Natural killer cell (primary cell): ENCODE data around the gene CCDC201. TPM values are rescaled to one million over a fixed set of nuclear protein-coding genes. Genes with fewer than 3 reads are reported as not detected.

Source experiments
- ATAC-seq, 3 donors: fragments of 150-1000 bp in 2 of 3; fragments of 200-7000 bp in 1 of 3; cut with Tn5 transposase; 1 replicate in 1 of 3; 2 replicates in 2 of 3; pipeline ENCODE4 v1.10.0; 2021; ENCODE audit warnings: mild to moderate bottlenecking in 2 of 3, moderate library complexity in 2 of 3
- DNase-seq, 2 donors: peaks; one replicate each; pipeline versions ENCODE4 v3.0.0 to v3.0.0-alpha.2; 2013 to 2021; ENCODE audit warnings: mixed read lengths in 1 of 2
- H3K27ac ChIP-seq: one replicate; pipeline ENCODE4 v1.5.1; 2013; ENCODE audit warnings: mild to moderate bottlenecking, low read length
- H3K27me3 ChIP-seq: one replicate; pipeline ENCODE4 v1.6.1; 2013; ENCODE audit warnings: low read length; ENCODE audit not compliant: control insufficient read depth, insufficient read depth
- H3K36me3 ChIP-seq: one replicate; pipeline ENCODE4 v1.6.1; 2013; ENCODE audit warnings: low read length; ENCODE audit not compliant: control insufficient read depth, insufficient read depth
- H3K4me1 ChIP-seq: one replicate; pipeline ENCODE4 v1.6.1; 2013; ENCODE audit warnings: low read length; ENCODE audit not compliant: control insufficient read depth, insufficient read depth
- H3K4me3 ChIP-seq: one replicate; pipeline ENCODE4 v1.5.1; 2013; ENCODE audit warnings: low read length
- H3K9me3 ChIP-seq: one replicate; pipeline ENCODE4 v1.6.1; 2013; ENCODE audit warnings: low read length; ENCODE audit not compliant: control insufficient read depth, insufficient read depth
- H3K27ac Mint-ChIP-seq, 2 donors: one replicate each; pipeline ENCODE4 v1.8.0; 2022; ENCODE audit warnings: mild to moderate bottlenecking in 2 of 2, mixed read lengths in 2 of 2, moderate library complexity in 1 of 2
- H3K27me3 Mint-ChIP-seq, 2 donors: one replicate each; pipeline ENCODE4 v1.8.0; 2022; ENCODE audit warnings: low read depth in 2 of 2, mixed read lengths in 2 of 2
- H3K36me3 Mint-ChIP-seq: one replicate; pipeline ENCODE4 v1.8.0; 2022; ENCODE audit warnings: mixed read lengths
- H3K4me1 Mint-ChIP-seq, 2 donors: one replicate each; pipeline ENCODE4 v1.8.0; 2022; ENCODE audit warnings: mixed read lengths in 2 of 2
- H3K4me3 Mint-ChIP-seq: one replicate; pipeline ENCODE4 v1.8.0; 2022; ENCODE audit warnings: mild to moderate bottlenecking, moderate library complexity, mixed read lengths
- H3K9me3 Mint-ChIP-seq, 2 donors: one replicate each; pipeline ENCODE4 v1.8.0; 2022; ENCODE audit warnings: mixed read lengths in 2 of 2
- CTCF ChIP-seq: fragments of 200-600 bp; IDR thresholded peaks from one replicate; pipeline ENCODE4 v1.8.0; 2022; ENCODE audit warnings: antibody characterized with exemption
- WGBS: methylation state at CpG from one replicate; pipeline ENCODE4 v1.1.7; 2013; ENCODE audit warnings: missing lambda C conversion rate; ENCODE audit not compliant: insufficient coverage; 5-methylcytosine and 5-hydroxymethylcytosine counted together
- intact Hi-C: fragments of 100-400 bp; cut with micrococcal nuclease; formaldehyde crosslinking; loops from one replicate; pipeline ENCODE4 v1.14.2; 2022
- total RNA-seq, 4 donors: library from RNA; stranded (reverse); fragments of 120-200 nt in 1 of 4; gene quantifications; one replicate each; pipeline versions ENCODE4 v1.2.3 to v1.2.4, GENCODE V29; 2013 to 2022

The CCDC201 gene
- total RNA-seq, 3 donors from 2014 or later (not counting 1 experiment from before 2014, with no cell fraction given): not detected

GRCh38 chr7:45885264-45885882, 12.5 kb upstream of the CCDC201 start:
- no peaks in the 10 kb centered on the region for H3K9me3 Mint-ChIP-seq
- Histone ChIP-seq H3K9me3 (no peaks in the 10 kb centered on the region), H3K27me3 (peaks cover 13% of the 10 kb centered on the region), H3K36me3 (no peaks in the 10 kb centered on the region), H3K4me1 (no peaks in the 10 kb centered on the region), H3K27ac (no peak overlapping the region), H3K4me3 (no peak overlapping the region)
- no peaks in the 10 kb centered on the region for H3K4me1 Mint-ChIP-seq
- no peak overlapping the region for H3K4me3 Mint-ChIP-seq
- H3K36me3 Mint-ChIP-seq: no peaks in the 10 kb centered on the region
- TF ChIP-seq CTCF: no peak
- no peak for ATAC-seq
- intact Hi-C loops: no loop called here
- no peak for DNase-seq
- no peak overlapping the region for H3K27ac Mint-ChIP-seq
- WGBS: 85% methylated on average over 7 of the region's 7 CpGs
- H3K27me3 Mint-ChIP-seq: peaks cover 28 to 32% of the 10 kb centered on the region in 2 donors

GRCh38 chr7:45884136-45884535, 11.3 kb upstream of the CCDC201 start:
- no peak overlapping the region for H3K27ac ChIP-seq
- H3K36me3 Mint-ChIP-seq: no peaks in the 10 kb centered on the region
- no peak overlapping the region for H3K4me3 ChIP-seq
- no peaks in the 10 kb centered on the region for H3K4me1 ChIP-seq
- H3K4me1 Mint-ChIP-seq: no peaks in the 10 kb centered on the region
- H3K27me3 Mint-ChIP-seq: peaks cover 20% of the 10 kb centered on the region in 2 donors
- WGBS: 88% methylated on average over 4 of the region's 4 CpGs
- H3K9me3 Mint-ChIP-seq: no peaks in the 10 kb centered on the region
- no peak overlapping the region for H3K27ac Mint-ChIP-seq
- no peaks in the 10 kb centered on the region for H3K36me3 ChIP-seq
- intact Hi-C loops: no loop called here
- no peak for DNase-seq
- TF ChIP-seq CTCF: no peak
- ATAC-seq: no peak
- H3K27me3 ChIP-seq: peaks cover 11% of the 10 kb centered on the region
- no peaks in the 10 kb centered on the region for H3K9me3 ChIP-seq
- no peak overlapping the region for H3K4me3 Mint-ChIP-seq

GRCh38 chr7:45882465-45882810, 9.6 kb upstream of the CCDC201 start:
- H3K27me3 Mint-ChIP-seq: peaks cover 18 to 20% of the 10 kb centered on the region in 2 donors
- H3K9me3 Mint-ChIP-seq: no peaks in the 10 kb centered on the region

More at GRCh38 chr7:45882465-45882810, 9.6 kb upstream of the CCDC201 start:
- WGBS: 81% methylated on average over 5 of the region's 5 CpGs
- H3K36me3 ChIP-seq: no peaks in the 10 kb centered on the region
- Mint-ChIP-seq H3K4me1 (no peaks in the 10 kb centered on the region), H3K36me3 (no peaks in the 10 kb centered on the region), H3K4me3 (no peak overlapping the region), H3K27ac (no peak overlapping the region)
- DNase-seq (no peak), ATAC-seq (no peak)
- intact Hi-C loops: no loop called here
- H3K27ac ChIP-seq: no peak overlapping the region
- no peak for TF ChIP-seq CTCF
- H3K9me3 ChIP-seq: no peaks in the 10 kb centered on the region
- H3K27me3 ChIP-seq: peaks cover 4% of the 10 kb centered on the region
- H3K4me3 ChIP-seq: no peak overlapping the region
- H3K4me1 ChIP-seq: no peaks in the 10 kb centered on the region
